ENCODE measurements around the gene RAB38. TPM values are rescaled to one million over a fixed set of nuclear protein-coding genes. Genes with fewer than 3 reads are reported as not detected.

Gene RAB38
- total and polyA plus RNA-seq, 2 experiments from 2014 or later = 8.8 to 14.2 TPM

DNA sequence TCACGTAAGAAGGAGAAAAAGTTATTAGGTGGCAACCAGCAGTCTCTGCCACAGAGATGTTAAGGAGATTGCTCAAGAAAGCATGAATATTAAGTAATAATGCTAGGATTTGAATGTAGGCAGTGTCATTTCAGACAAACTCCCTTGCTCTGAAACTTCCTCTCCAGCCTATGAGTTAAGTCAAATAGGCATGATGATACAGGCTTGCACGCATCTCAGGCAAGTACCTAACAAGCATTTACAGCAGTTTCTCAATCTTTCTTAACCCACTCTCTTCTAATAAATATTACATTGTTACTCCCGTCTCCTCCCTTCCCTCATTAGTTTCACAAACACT, 72.7 kb downstream of the RAB38 start (continued):
- TF ChIP-seq, protein P1, sequence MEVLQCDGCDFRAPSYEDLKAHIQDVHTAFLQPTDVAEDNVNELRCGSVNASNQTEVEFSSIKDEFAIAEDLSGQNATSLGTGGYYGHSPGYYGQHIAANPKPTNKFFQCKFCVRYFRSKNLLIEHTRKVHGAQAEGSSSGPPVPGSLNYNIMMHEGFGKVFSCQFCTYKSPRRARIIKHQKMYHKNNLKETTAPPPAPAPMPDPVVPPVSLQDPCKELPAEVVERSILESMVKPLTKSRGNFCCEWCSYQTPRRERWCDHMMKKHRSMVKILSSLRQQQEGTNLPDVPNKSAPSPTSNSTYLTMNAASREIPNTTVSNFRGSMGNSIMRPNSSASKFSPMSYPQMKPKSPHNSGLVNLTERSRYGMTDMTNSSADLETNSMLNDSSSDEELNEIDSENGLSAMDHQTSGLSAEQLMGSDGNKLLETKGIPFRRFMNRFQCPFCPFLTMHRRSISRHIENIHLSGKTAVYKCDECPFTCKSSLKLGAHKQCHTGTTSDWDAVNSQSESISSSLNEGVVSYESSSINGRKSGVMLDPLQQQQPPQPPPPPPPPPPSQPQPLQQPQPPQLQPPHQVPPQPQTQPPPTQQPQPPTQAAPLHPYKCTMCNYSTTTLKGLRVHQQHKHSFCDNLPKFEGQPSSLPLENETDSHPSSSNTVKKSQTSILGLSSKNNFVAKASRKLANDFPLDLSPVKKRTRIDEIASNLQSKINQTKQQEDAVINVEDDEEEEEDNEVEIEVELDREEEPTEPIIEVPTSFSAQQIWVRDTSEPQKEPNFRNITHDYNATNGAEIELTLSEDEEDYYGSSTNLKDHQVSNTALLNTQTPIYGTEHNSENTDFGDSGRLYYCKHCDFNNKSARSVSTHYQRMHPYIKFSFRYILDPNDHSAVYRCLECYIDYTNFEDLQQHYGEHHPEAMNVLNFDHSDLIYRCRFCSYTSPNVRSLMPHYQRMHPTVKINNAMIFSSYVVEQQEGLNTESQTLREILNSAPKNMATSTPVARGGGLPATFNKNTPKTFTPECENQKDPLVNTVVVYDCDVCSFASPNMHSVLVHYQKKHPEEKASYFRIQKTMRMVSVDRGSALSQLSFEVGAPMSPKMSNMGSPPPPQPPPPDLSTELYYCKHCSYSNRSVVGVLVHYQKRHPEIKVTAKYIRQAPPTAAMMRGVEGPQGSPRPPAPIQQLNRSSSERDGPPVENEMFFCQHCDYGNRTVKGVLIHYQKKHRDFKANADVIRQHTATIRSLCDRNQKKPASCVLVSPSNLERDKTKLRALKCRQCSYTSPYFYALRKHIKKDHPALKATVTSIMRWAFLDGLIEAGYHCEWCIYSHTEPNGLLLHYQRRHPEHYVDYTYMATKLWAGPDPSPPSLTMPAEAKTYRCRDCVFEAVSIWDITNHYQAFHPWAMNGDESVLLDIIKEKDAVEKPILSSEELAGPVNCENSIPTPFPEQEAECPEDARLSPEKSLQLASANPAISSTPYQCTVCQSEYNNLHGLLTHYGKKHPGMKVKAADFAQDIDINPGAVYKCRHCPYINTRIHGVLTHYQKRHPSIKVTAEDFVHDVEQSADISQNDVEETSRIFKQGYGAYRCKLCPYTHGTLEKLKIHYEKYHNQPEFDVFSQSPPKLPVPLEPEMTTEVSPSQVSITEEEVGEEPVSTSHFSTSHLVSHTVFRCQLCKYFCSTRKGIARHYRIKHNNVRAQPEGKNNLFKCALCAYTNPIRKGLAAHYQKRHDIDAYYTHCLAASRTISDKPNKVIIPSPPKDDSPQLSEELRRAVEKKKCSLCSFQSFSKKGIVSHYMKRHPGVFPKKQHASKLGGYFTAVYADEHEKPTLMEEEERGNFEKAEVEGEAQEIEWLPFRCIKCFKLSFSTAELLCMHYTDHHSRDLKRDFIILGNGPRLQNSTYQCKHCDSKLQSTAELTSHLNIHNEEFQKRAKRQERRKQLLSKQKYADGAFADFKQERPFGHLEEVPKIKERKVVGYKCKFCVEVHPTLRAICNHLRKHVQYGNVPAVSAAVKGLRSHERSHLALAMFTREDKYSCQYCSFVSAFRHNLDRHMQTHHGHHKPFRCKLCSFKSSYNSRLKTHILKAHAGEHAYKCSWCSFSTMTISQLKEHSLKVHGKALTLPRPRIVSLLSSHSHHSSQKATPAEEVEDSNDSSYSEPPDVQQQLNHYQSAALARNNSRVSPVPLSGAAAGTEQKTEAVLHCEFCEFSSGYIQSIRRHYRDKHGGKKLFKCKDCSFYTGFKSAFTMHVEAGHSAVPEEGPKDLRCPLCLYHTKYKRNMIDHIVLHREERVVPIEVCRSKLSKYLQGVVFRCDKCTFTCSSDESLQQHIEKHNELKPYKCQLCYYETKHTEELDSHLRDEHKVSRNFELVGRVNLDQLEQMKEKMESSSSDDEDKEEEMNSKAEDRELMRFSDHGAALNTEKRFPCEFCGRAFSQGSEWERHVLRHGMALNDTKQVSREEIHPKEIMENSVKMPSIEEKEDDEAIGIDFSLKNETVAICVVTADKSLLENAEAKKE (CRISPR knock-in tag; IDR thresholded peaks at IDR 0.05) = no peak
- TF ChIP-seq CTCF (conservative IDR thresholded peaks at IDR 0.05; ENCODE audit: low read depth in 2 of 2) = no peak
- no peak for TF ChIP-seq CREB1 (CRISPR knock-in tag; IDR thresholded peaks at IDR 0.05; ENCODE audit: low read depth)

- no peak for DNase-seq (ENCODE audit: low spot score)
- H3K4me3 Mint-ChIP-seq = no peak overlapping the region
- no peak for ATAC-seq
- no peaks in the 10 kb centered on the region for H3K36me3 ChIP-seq (ENCODE audit: insufficient read depth)
- H3K27me3 ChIP-seq (ENCODE audit: insufficient read depth) = no peaks in the 10 kb centered on the region
- H3K4me2 ChIP-seq = no peak overlapping the region
- no peaks in the 10 kb centered on the region for H3K36me3 Mint-ChIP-seq (ENCODE audit: low read depth)
- H3K4me1 ChIP-seq (ENCODE audit: insufficient read depth) = no peaks in the 10 kb centered on the region
- H3K4me3 ChIP-seq = no peak overlapping the region
- H3K27me3 Mint-ChIP-seq (ENCODE audit: insufficient read depth, low read depth, poor library complexity) = no peaks in the 10 kb centered on the region
- H3F3A ChIP-seq (replicated peaks; ENCODE audit: low read depth) = no peaks in the 10 kb centered on the region
- H2AFZ ChIP-seq = no peak overlapping the region
- TF ChIP-seq CREB1 (CRISPR knock-in tag; IDR thresholded peaks at IDR 0.05; ENCODE audit: low read depth) = no peak
- TF ChIP-seq NANOG (IDR thresholded peaks at IDR 0.05; ENCODE audit: borderline replicate concordance) = no peak
- TF ChIP-seq EZH2 (IDR thresholded peaks at IDR 0.05; ENCODE audit: low read depth, unreplicated experiment) = no peak
- no peak for TF ChIP-seq ZNF331 (CRISPR knock-in tag; IDR thresholded peaks at IDR 0.05; ENCODE audit: low read depth)
- no peak overlapping the region for H3K27ac Mint-ChIP-seq
- H3K79me2 ChIP-seq (replicated peaks; ENCODE audit: insufficient read depth) = no peaks in the 10 kb centered on the region
- peaks cover 5% of the 10 kb centered on the region; the same call in 2 of the 3 replicates for H3K4me1 Mint-ChIP-seq
- H3K9me3 Mint-ChIP-seq = no peaks in the 10 kb centered on the region
- H4K20me1 ChIP-seq (replicated peaks; ENCODE audit: insufficient read depth) = no peaks in the 10 kb centered on the region
- no peaks in the 10 kb centered on the region for H3K9me2 ChIP-seq (ENCODE audit: insufficient read depth)
- H3K27ac ChIP-seq (ENCODE audit: low read depth) = no peak overlapping the region
These were observed 73.2 kb downstream of the RAB38 start for GRCh38 chr11:88101881-88102597.

Data from GM23338 (cell line).